Panc1 (cell line): ENCODE results near the gene CD151. TPM values are rescaled to one million over a fixed set of nuclear protein-coding genes. Genes with fewer than 3 reads are reported as not detected.

Experiments used
- ATAC-seq: fragments of 200-7000 bp; cut with Tn5 transposase; 2 replicates; pipeline ENCODE4 v1.9.1; 2020; ENCODE audit warnings: mild to moderate bottlenecking, moderate library complexity
- BruUV-seq: library from RNA; stranded (reverse); fragments of 400-500 nt; replicated peaks from 2 replicates; lab custom pipeline; 2021; lab: Mats Ljungman, UMichigan
- CTCF ChIA-PET: fragments of 300-600 bp; sonication (Branson Sonifier 250); formaldehyde crosslinking; loops from one replicate; lab custom pipeline; 2022; ENCODE audit warnings: antibody characterized with exemption; lab: Charles Lee
- POLR2A ChIA-PET: fragments of 300-600 bp; sonication (Branson Sonifier 250); formaldehyde crosslinking; loops from one replicate; lab custom pipeline; 2022; ENCODE audit warnings: antibody characterized with exemption; lab: Charles Lee
- DNase-seq: peaks from one replicate; pipeline ENCODE4 v3.0.0-alpha.2; 2010; ENCODE audit warnings: low read depth, low spot score
- H3K27ac ChIP-seq: 2 replicates; pipeline ENCODE4 v1.5.1; 2011; ENCODE audit warnings: mild to moderate bottlenecking, low read length, inconsistent platforms
- H3K27me3 ChIP-seq: fragments of 200-500 bp; sonication (Bioruptor generic); 2 replicates; pipeline ENCODE4 v1.6.0; 2014; ENCODE audit warnings: low read length, inconsistent platforms; ENCODE audit not compliant: control insufficient read depth, insufficient read depth
- H3K36me3 ChIP-seq: fragments of 200-500 bp; sonication (Bioruptor generic); 2 replicates; pipeline ENCODE4 v1.5.1; 2014; ENCODE audit warnings: inconsistent platforms, mild to moderate bottlenecking, low read length, moderate library complexity; ENCODE audit not compliant: control insufficient read depth, insufficient read depth
- H3K4me1 ChIP-seq: 2 replicates; pipeline ENCODE4 v1.5.1; 2011; ENCODE audit warnings: inconsistent platforms, mild to moderate bottlenecking, low read length, moderate library complexity; ENCODE audit not compliant: control insufficient read depth, insufficient read depth
- H3K4me3 ChIP-seq, 2 experiments: 2 replicates each; pipeline ENCODE4 v1.5.1; 2011 to 2012; ENCODE audit warnings: low read depth in 2 of 2, low read length in 2 of 2, mild to moderate bottlenecking in 2 of 2, inconsistent platforms in 1 of 2, moderate library complexity in 1 of 2
- H3K9me3 ChIP-seq: fragments of 200-500 bp; sonication (Bioruptor generic); 2 replicates; pipeline ENCODE4 v1.5.1; 2014; ENCODE audit warnings: low read depth, mild to moderate bottlenecking, inconsistent platforms, low read length, moderate library complexity; ENCODE audit not compliant: control insufficient read depth, insufficient read depth
- POLR2AphosphoS5 ChIP-seq: IDR thresholded peaks from 2 replicates; pipeline ENCODE4 v1.6.1; 2012; ENCODE audit warnings: mild to moderate bottlenecking, low read depth, low read length, moderate library complexity
- SIN3A ChIP-seq: IDR thresholded peaks from 2 replicates; pipeline ENCODE4 v1.6.1; 2012; ENCODE audit warnings: low read depth, mild to moderate bottlenecking, low read length, moderate library complexity, borderline replicate concordance; ENCODE audit not compliant: insufficient read depth
- TCF7L2 ChIP-seq: IDR thresholded peaks from 2 replicates; pipeline ENCODE4 v1.6.1; 2011; ENCODE audit warnings: mild to moderate bottlenecking, low read depth, low read length, inconsistent platforms
- in situ Hi-C: cut with HindIII; loops from 2 replicates; pipeline ENCODE4 v1.10.0; 2016; ENCODE audit warnings: low sequenced_read_pairs, low pct_unique_long_range_greater_than_20kb
- intact Hi-C: fragments of 100-400 bp; cut with micrococcal nuclease; formaldehyde crosslinking; loops from one replicate; pipeline ENCODE4 v1.10.0; 2022; ENCODE audit not compliant: unreplicated experiment
- total RNA-seq: library from RNA; stranded (reverse); gene quantifications from one replicate; pipeline ENCODE4 v1.2.1, GENCODE V29; 2021; ENCODE audit not compliant: unreplicated experiment
- TF ChIP-seq, protein P1 (sequence below), 2 experiments: IDR thresholded peaks; 2 replicates each; pipeline ENCODE4 v1.6.1; 2011 to 2012; ENCODE audit warnings: low read depth in 2 of 2, control low read depth in 1 of 2, low read length in 1 of 2, mild to moderate bottlenecking in 1 of 2, moderate library complexity in 1 of 2; ENCODE audit not compliant: insufficient read depth in 1 of 2
- TF ChIP-seq, protein P2 (sequence below): fragments of 450-650 bp; IDR thresholded peaks from 2 replicates; pipeline ENCODE4 v1.5.1; 2017; ENCODE audit warnings: mild to moderate bottlenecking

The CD151 gene
- total RNA-seq, 1 experiment from 2014 or later: 680 TPM

DNA sequence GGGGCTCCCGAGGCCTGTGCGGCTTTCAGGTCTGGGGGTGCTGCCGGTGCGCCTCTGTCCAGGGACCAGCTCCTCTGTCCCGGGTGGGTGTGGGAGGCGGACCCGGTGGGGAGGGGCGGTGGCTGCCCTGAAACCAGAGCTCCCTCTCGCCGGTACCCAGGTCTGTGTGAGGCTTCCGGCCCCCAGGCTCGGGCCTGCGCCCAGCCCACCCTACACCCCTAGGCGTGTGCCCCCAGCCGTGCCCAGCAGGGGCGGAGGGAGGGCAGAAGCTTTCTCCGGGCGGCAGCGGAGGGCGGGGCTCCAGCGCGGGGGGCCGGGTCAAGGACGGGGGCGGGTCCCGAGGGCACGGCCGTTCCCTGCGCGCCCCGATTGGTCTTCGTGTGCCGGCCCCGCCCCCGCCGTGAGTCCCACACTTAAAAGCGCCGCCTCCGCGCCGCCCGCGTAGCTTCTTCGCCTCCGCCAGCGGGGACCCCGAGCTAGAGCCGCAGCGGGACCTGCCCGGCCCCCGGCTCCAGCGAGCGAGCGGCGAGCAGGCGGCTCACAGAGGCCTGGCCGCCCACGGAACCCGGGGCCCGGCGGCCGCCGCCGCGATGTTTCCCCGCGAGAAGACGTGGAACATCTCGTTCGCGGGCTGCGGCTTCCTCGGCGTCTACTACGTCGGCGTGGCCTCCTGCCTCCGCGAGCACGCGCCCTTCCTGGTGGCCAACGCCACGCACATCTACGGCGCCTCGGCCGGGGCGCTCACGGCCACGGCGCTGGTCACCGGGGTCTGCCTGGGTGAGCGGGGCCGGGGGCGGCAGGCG lies 13.4 kb upstream of the CD151 start:
- DNase-seq (no peak), ATAC-seq (peak; percentile 66)
- Histone ChIP-seq H3K36me3 (0 out of 2 replicates have a peak, but pooled peaks cover 2% of the 10 kb centered on the region), H3K9me3 (no peaks in the 10 kb centered on the region), H3K27ac (peak overlapping the region; percentile 76), H3K4me1 (peaks cover 37% of the 10 kb centered on the region), H3K4me3 (peak overlapping the region; percentile 80 to 88), H3K27me3 (no peaks in the 10 kb centered on the region)
- no TSS peak for BruUV-seq
- intact Hi-C loops (no loop called here), in situ Hi-C loops (no loop called here)
- TF ChIP-seq TCF7L2: peak; percentile 79; the same call in 1 of the 2 replicates
- peak; percentile 97 for TF ChIP-seq POLR2AphosphoS5
- TF ChIP-seq SIN3A: peak; percentile 83; the same call in 1 of the 2 replicates
- TF ChIP-seq, protein P1, sequence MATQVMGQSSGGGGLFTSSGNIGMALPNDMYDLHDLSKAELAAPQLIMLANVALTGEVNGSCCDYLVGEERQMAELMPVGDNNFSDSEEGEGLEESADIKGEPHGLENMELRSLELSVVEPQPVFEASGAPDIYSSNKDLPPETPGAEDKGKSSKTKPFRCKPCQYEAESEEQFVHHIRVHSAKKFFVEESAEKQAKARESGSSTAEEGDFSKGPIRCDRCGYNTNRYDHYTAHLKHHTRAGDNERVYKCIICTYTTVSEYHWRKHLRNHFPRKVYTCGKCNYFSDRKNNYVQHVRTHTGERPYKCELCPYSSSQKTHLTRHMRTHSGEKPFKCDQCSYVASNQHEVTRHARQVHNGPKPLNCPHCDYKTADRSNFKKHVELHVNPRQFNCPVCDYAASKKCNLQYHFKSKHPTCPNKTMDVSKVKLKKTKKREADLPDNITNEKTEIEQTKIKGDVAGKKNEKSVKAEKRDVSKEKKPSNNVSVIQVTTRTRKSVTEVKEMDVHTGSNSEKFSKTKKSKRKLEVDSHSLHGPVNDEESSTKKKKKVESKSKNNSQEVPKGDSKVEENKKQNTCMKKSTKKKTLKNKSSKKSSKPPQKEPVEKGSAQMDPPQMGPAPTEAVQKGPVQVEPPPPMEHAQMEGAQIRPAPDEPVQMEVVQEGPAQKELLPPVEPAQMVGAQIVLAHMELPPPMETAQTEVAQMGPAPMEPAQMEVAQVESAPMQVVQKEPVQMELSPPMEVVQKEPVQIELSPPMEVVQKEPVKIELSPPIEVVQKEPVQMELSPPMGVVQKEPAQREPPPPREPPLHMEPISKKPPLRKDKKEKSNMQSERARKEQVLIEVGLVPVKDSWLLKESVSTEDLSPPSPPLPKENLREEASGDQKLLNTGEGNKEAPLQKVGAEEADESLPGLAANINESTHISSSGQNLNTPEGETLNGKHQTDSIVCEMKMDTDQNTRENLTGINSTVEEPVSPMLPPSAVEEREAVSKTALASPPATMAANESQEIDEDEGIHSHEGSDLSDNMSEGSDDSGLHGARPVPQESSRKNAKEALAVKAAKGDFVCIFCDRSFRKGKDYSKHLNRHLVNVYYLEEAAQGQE (IDR thresholded peaks at IDR 0.05; ENCODE audit: insufficient read depth in 1 of 2, low read depth in 2 of 2, low read length in 1 of 2): no peak
- TF ChIP-seq, protein P2, sequence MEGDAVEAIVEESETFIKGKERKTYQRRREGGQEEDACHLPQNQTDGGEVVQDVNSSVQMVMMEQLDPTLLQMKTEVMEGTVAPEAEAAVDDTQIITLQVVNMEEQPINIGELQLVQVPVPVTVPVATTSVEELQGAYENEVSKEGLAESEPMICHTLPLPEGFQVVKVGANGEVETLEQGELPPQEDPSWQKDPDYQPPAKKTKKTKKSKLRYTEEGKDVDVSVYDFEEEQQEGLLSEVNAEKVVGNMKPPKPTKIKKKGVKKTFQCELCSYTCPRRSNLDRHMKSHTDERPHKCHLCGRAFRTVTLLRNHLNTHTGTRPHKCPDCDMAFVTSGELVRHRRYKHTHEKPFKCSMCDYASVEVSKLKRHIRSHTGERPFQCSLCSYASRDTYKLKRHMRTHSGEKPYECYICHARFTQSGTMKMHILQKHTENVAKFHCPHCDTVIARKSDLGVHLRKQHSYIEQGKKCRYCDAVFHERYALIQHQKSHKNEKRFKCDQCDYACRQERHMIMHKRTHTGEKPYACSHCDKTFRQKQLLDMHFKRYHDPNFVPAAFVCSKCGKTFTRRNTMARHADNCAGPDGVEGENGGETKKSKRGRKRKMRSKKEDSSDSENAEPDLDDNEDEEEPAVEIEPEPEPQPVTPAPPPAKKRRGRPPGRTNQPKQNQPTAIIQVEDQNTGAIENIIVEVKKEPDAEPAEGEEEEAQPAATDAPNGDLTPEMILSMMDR: no peak
- CTCF ChIA-PET: interaction anchor here (1.2 kb wide), 2 partner anchors 10 to 11 kb away, joined by 3 read pairs; partner anchors contain the start of gene RPLP2
- POLR2A ChIA-PET: interaction anchor here (0.6 to 1.9 kb wide), 4 partner anchors 9 to 254 kb away, joined by 4 to 11 read pairs (median 8); partner anchors contain the start of gene CRACR2B

DNA sequence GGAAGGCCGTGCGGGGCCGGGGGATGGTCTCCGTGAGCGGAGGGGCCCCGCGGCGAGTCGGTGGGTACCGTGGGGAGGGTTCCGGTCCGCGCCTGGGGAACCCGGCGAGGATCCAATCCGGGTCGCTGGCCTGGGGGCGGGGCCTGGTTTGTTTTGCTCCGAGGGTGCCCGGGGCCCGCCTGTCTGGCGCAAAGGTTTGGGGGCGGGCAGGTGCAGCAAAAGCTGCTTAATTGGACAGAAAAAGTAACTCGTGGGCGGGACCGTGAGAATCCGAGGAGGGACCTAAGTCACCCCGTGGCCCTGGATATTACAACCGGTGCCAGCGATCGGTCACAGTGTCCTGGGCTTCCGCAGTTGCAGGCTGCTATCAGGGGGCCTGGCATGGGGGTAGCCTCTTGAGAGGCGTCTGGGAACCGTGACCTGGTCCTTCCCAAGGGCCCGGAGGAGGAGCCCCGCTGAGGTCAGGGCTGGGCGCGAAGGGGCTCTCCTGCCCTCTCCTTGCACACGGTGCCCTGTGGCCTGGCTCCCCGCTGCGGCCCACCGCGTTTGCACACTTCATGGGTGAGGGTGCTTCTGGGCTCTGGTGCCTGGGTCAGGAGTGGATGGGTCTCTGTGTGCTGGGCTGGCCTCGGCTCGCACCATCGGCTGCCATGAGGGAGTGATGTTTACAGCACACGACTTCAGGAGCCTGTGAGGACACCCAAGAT lies 12.7 kb upstream of the CD151 start:
- 0 out of 2 replicates have a peak, but pooled peaks cover 2% of the 10 kb centered on the region for H3K36me3 ChIP-seq
- no peaks in the 10 kb centered on the region for H3K9me3 ChIP-seq
- CTCF ChIA-PET: interaction anchor here (0.7 kb wide), 1 partner anchor 18 kb away, joined by 3 read pairs; no protein-coding TSS in a partner anchor
- TF ChIP-seq, protein P2: no peak
- TF ChIP-seq, protein P1 (IDR thresholded peaks at IDR 0.05; ENCODE audit: insufficient read depth in 1 of 2, low read depth in 2 of 2, low read length in 1 of 2): no peak
- peak; percentile 69; the same call in 1 of the 2 replicates for TF ChIP-seq POLR2AphosphoS5
- TF ChIP-seq SIN3A: peak; percentile 88; the same call in 1 of the 2 replicates
- no peak for TF ChIP-seq TCF7L2
- intact Hi-C loops: no loop called here
- DNase-seq (no peak), ATAC-seq (peak; percentile 67)
- H3K4me3 ChIP-seq: peak overlapping the region; percentile 80 to 88
- BruUV-seq: TSS peak; percentile 85
- POLR2A ChIA-PET: interaction anchor here (1.1 to 1.9 kb wide), 3 partner anchors 8 to 11 kb away, joined by 4 to 11 read pairs (median 9); partner anchors contain the start of gene CRACR2B
- H3K27ac ChIP-seq: peak overlapping the region; percentile 89
- peaks cover 45% of the 10 kb centered on the region for H3K4me1 ChIP-seq
- H3K27me3 ChIP-seq: no peaks in the 10 kb centered on the region
- in situ Hi-C loops: no loop called here
